Type B pancreatic cell (in vitro differentiated cells): ENCODE results near the gene PRSS57. TPM values are rescaled to one million over a fixed set of nuclear protein-coding genes. Genes with fewer than 3 reads are reported as not detected.
"Not testable (repeated sequence)": the region's sequence is repeated elsewhere in the genome, so short reads cannot be mapped to it uniquely, and the experiment has no call there.

ENCODE experiments used
- DNase-seq: peaks from one replicate; pipeline ENCODE4 v3.0.0; 2021; ENCODE audit warnings: mixed read lengths; ENCODE audit not compliant: unreplicated experiment; ENCODE audit errors: extremely low spot score
- H3K27ac Mint-ChIP-seq: 2 replicates; pipeline ENCODE4 v1.8.0; 2021; ENCODE audit warnings: mild to moderate bottlenecking, mixed read lengths
- H3K27me3 Mint-ChIP-seq: 2 replicates; pipeline ENCODE4 v1.8.0; 2021; ENCODE audit warnings: mixed read lengths
- H3K36me3 Mint-ChIP-seq: 2 replicates; pipeline ENCODE4 v1.8.0; 2021; ENCODE audit warnings: mixed read lengths
- H3K4me1 Mint-ChIP-seq: one replicate; pipeline ENCODE4 v1.8.0; 2021; ENCODE audit warnings: mixed read lengths; ENCODE audit not compliant: unreplicated experiment
- H3K4me3 Mint-ChIP-seq: 2 replicates; pipeline ENCODE4 v1.8.0; 2021; ENCODE audit warnings: mild to moderate bottlenecking, mixed read lengths
- H3K9me3 Mint-ChIP-seq: 2 replicates; pipeline ENCODE4 v1.8.0; 2021; ENCODE audit warnings: mixed read lengths
- total RNA-seq: library from RNA; stranded (reverse); gene quantifications from 2 replicates; pipeline ENCODE4 v1.2.1, GENCODE V29; 2021; ENCODE audit warnings: low replicate concordance
- TF ChIP-seq, protein P1 (sequence below): fragments of 200-600 bp; sonication (generic); conservative IDR thresholded peaks from 2 replicates; pipeline ENCODE4 v1.5.0; 2021; ENCODE audit warnings: antibody characterized with exemption, mild to moderate bottlenecking

PRSS57 gene
- total RNA-seq, 1 donor from 2014 or later, result not detected

DNA sequence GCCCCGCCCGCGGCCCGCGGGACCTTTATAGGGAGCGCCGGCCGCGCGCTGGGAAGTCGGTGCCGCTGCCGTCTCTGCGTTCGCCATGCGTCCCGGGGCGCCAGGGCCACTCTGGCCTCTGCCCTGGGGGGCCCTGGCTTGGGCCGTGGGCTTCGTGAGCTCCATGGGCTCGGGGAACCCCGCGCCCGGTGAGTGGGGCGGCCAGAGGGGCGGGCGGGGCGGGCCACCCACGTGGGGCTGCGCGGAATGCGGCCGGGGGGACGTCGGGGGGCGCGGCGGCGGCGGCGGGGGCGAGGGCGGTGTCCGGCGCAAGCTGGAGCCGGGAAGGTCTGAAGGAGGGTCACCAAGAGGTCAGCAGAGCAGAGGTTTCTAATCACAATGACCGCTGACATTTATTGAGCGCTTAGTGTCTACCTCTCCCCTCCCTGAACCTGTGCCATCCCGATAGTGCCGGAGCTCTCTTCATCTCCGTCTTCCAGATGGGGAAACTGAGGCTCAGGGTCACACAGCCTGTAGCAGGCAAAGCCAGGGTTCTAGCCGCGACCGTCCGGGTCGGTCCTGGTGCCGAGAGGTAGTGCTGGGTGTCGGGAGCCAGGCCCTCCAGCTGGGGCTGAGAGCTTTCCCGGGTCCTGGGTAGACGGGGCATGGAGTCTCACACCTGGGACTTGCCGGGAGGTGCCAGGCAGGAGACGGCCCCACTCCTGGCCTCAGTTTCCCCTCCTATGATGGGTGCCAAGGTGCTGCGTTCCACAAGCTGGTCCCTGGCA lies 18.7 kb downstream of the PRSS57 start, which contains the start of gene FSTL3:
Gene FSTL3, plus strand, starts transcription at position 54 of the 767 bp plus-strand sequence. Its CDS starts 32 bp downstream, at position 86.
- Mint-ChIP-seq H3K4me1 (peaks cover 7% of the 10 kb centered on the region), H3K4me3 (peak within 1 kb of the TSS; percentile 85), H3K27me3 (peaks cover 6% of the 10 kb centered on the region), H3K27ac (peak within 1 kb of the TSS; percentile 87), H3K36me3 (no peaks in the 10 kb centered on the region), H3K9me3 (no peaks in the 10 kb centered on the region)
- TF ChIP-seq, protein P1, sequence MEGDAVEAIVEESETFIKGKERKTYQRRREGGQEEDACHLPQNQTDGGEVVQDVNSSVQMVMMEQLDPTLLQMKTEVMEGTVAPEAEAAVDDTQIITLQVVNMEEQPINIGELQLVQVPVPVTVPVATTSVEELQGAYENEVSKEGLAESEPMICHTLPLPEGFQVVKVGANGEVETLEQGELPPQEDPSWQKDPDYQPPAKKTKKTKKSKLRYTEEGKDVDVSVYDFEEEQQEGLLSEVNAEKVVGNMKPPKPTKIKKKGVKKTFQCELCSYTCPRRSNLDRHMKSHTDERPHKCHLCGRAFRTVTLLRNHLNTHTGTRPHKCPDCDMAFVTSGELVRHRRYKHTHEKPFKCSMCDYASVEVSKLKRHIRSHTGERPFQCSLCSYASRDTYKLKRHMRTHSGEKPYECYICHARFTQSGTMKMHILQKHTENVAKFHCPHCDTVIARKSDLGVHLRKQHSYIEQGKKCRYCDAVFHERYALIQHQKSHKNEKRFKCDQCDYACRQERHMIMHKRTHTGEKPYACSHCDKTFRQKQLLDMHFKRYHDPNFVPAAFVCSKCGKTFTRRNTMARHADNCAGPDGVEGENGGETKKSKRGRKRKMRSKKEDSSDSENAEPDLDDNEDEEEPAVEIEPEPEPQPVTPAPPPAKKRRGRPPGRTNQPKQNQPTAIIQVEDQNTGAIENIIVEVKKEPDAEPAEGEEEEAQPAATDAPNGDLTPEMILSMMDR, result no peak
- DNase-seq, result no peak

DNA sequence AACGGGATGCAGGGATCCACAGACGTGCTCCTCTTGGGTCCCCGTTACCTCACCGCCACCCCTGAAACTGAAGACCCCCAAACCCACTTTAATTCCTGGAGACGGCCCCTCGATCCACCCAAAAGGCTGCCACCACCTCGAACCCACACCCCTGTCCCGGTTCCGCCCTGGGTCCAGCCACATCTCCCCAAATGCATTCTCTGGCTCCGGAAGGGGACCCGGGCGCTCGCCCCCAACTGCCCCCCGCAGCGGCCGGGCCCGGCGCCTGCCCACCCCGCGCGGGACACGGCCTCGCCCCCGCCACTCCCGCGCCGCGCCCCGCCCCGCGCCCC lies 19.3 kb downstream of the PRSS57 start:
- H3K4me1 Mint-ChIP-seq, result peaks cover 7% of the 10 kb centered on the region
- peak overlapping the region; percentile 36 for H3K4me3 Mint-ChIP-seq
- peaks cover 6% of the 10 kb centered on the region for H3K27me3 Mint-ChIP-seq
- H3K27ac Mint-ChIP-seq, result no peak overlapping the region
- TF ChIP-seq, protein P1, result no peak
- H3K9me3 Mint-ChIP-seq, result no peaks in the 10 kb centered on the region
- DNase-seq, result no peak
- H3K36me3 Mint-ChIP-seq, result no peaks in the 10 kb centered on the region

DNA sequence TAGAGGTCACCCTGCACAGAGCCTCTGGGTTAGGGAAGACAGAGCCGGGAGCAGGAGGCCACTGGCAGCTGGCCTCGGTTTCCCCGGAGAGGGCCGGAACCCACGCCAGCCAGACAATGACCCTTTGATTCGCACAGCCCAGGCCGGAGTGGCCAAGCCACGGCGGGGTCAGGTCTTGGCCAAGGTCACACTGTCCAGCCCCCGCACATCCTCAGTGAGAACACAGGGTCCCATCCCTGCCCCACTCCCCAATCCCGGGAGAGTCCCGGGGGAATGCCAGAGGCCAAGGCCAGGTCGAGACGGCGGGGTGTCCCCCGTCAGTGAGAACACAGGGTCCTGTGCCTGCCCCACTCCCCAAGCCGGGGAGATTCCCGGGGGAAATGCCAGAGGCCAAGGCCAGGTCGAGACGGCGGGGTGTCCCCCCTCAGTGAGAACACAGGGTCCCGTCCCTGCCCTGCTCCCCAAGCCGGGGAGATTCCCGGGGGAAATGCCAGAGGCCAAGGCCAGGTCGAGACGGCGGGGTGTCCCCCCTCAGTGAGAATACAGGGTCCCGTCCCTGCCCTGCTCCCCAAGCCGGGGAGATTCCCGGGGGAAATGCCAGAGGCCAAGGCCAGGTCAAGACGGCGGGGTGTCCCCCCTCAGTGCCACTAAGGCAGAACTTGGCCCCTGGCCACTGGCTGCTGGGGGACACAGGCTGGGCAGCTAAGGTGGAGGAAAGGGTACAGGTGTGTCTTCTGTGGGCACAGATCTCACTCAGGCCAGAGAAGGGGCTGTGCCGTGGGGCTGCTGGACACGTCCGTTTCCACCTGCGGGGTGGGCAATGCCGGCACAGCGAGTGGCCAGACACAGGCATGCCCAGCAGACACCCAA lies 20.7 kb downstream of the PRSS57 start:
- peak overlapping the region; percentile 85 for H3K4me3 Mint-ChIP-seq
- no peaks in the 10 kb centered on the region for H3K36me3 Mint-ChIP-seq
- TF ChIP-seq, protein P1, result no peak
- H3K27ac Mint-ChIP-seq, result peak overlapping the region; percentile 87
- H3K9me3 Mint-ChIP-seq, result no peaks in the 10 kb centered on the region
- H3K4me1 Mint-ChIP-seq, result peaks cover 7% of the 10 kb centered on the region
- DNase-seq, result peak; percentile 69
- H3K27me3 Mint-ChIP-seq, result peaks cover 6% of the 10 kb centered on the region

DNA sequence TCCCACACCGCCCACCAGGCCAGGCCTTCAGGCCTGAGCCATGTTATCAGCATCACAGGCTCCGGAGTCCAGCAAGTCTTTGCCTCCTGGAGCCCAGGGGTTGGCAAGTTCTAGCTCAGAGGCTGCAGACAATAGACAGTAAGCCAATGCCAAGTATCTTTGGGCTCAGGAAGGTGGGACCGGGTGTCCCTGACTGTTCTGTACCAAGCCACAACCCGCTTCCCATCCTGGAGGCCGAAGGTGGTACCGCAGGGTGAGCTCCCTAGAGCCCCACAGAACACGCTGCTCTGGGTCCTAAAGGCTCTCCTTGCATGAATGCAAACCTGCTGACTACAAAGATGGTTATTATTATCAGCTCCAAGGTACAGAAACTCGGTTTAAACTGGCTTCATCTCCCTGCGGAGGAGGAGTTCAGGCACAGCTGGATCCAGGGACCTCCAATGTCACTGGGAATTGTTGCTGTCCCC lies 24.6 kb downstream of the PRSS57 start:
- Mint-ChIP-seq H3K27me3 (peaks cover 6% of the 10 kb centered on the region), H3K27ac (no peak overlapping the region), H3K9me3 (no peaks in the 10 kb centered on the region), H3K36me3 (no peaks in the 10 kb centered on the region), H3K4me1 (peaks cover 7% of the 10 kb centered on the region), H3K4me3 (no peak overlapping the region)
- DNase-seq, result no peak
- TF ChIP-seq, protein P1, result peak; percentile 54

DNA sequence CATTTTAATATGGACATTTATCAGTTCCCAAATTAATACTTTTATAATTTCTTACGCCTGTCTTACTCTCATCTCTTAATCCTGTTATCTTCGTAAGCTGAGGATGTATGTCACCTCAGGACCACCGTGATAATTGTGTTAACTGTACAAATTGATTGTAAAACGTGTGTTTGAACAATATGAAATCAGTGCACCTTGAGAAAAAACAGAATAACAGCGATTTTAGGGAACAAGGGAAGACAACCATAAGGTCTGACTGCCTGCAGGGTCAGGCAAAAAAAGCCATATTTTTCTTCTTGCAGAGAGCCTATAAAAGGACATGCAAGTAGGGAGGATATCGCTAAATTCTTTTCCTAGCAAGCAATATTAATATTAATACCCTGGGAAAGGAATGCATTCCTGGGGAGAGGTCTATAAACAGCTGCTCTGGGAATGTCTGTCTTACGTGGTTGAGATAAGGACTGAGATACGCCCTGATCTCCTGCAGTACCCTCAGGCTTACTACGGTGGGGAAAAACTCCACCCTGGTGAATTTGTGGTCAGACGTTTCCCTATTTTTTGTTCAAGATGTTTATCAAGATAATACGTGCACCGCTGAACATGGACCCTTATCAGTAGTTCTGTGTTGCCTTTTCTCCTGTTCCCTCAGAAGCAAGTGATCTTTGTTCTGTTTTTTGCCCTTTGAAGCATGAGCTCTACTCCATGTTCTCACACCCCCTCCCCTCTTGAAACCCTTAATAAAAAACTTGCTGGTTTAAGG lies 26.4 kb downstream of the PRSS57 start:
- H3K27ac Mint-ChIP-seq, H3K4me3 Mint-ChIP-seq, H3K27me3 Mint-ChIP-seq, DNase-seq, H3K36me3 Mint-ChIP-seq, H3K9me3 Mint-ChIP-seq, H3K4me1 Mint-ChIP-seq: not testable (repeated sequence)

DNA sequence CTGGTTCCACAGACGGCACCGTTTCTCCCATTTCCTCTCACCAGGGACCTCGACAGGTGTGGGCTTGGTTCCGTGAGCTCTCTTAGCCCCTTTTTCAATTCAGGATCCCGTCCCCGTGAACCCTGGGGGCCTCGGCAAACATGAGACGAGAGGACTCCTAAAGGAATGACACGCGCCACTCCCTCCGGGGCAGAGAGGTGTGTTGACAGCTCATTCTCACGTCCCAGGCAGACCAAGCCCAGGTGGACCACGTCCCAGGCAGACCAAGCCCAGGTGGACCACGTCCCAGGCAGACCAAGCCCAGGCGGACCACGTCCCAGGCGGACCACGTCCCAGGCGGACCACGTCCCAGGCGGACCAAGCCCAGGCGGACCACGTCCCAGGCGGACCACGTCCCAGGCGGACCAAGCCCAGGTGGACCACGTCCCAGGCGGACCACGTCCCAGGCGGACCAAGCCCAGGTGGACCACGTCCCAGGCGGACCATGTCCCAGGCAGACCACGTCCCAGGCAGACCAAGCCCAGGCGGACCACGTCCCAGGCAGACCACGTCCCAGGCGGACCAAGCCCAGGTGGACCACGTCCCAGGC lies 28.2 kb downstream of the PRSS57 start:
- not testable (repeated sequence) for DNase-seq, H3K27me3 Mint-ChIP-seq, H3K27ac Mint-ChIP-seq, H3K4me1 Mint-ChIP-seq, H3K4me3 Mint-ChIP-seq, H3K36me3 Mint-ChIP-seq, H3K9me3 Mint-ChIP-seq
